B cell (primary cell): Measurements from ENCODE around the gene WNT9A. TPM values are rescaled to one million over a fixed set of nuclear protein-coding genes. Genes with fewer than 3 reads are reported as not detected.

Experiments used
- ATAC-seq: fragments of 200-7000 bp; cut with Tn5 transposase; one replicate; pipeline ENCODE4 v1.10.0; 2021; ENCODE audit warnings: low read depth, mild to moderate bottlenecking, moderate number of reproducible peaks, moderate library complexity
- CTCF ChIA-PET: fragments of 350-600 bp; sonication (Branson Sonifier 250); formaldehyde crosslinking; loops from one replicate; lab custom pipeline; 2021; ENCODE audit warnings: antibody characterized with exemption, inconsistent platforms; lab: Charles Lee
- POLR2A ChIA-PET: fragments of 350-600 bp; sonication (Branson Sonifier 250); formaldehyde crosslinking; loops from one replicate; lab custom pipeline; 2021; ENCODE audit warnings: antibody characterized with exemption; lab: Charles Lee
- DNase-seq: peaks from one replicate; pipeline ENCODE4 v3.0.0; 2013
- H2AFZ ChIP-seq: 2 replicates; pipeline ENCODE4 v1.6.1; 2012; ENCODE audit warnings: mild to moderate bottlenecking, low read depth, low read length; ENCODE audit not compliant: insufficient read depth, poor library complexity, severe bottlenecking
- H3K27ac ChIP-seq, 2 donors: 1 replicate in 1 of 2; 2 replicates in 1 of 2; pipeline ENCODE4 v1.5.1; 2012 to 2013; ENCODE audit warnings: low read length in 2 of 2, mild to moderate bottlenecking in 2 of 2, moderate library complexity in 1 of 2
- H3K27me3 ChIP-seq, 4 experiments: fragments of 200-600 bp in 1 of 4; sonication (generic) in 1 of 4; replicated peaks in 1 of 4; 1 replicate in 2 of 4; 2 replicates in 2 of 4; pipeline versions ENCODE4 v1.6.1 to v1.7.0; 2013 to 2016; ENCODE audit warnings: low read length in 3 of 4, mild to moderate bottlenecking in 2 of 4, mixed read lengths in 1 of 4, moderate library complexity in 1 of 4; ENCODE audit not compliant: insufficient read depth in 4 of 4, control insufficient read depth in 3 of 4; ENCODE audit errors: control extremely low read depth in 1 of 4
- H3K36me3 ChIP-seq, 2 experiments: replicated peaks in 1 of 2; 1 replicate in 1 of 2; 2 replicates in 1 of 2; pipeline versions ENCODE4 v1.6.1 to v1.7.1; 2013; ENCODE audit warnings: low read length in 1 of 2; ENCODE audit not compliant: insufficient read depth in 2 of 2, control insufficient read depth in 1 of 2; ENCODE audit errors: control extremely low read depth in 1 of 2, extremely low read depth in 1 of 2
- H3K4me1 ChIP-seq, 2 donors: fragments of 200-600 bp in 1 of 2; sonication (generic) in 1 of 2; 1 replicate in 1 of 2; 2 replicates in 1 of 2; pipeline versions ENCODE4 v1.5.1 to v1.6.1; 2013 to 2017; ENCODE audit warnings: low read length in 2 of 2; ENCODE audit not compliant: control insufficient read depth in 2 of 2, insufficient read depth in 2 of 2
- H3K4me2 ChIP-seq: replicated peaks from 2 replicates; pipeline ENCODE3; 2012; ENCODE audit warnings: mild to moderate bottlenecking, low read depth, low read length; ENCODE audit not compliant: poor library complexity, severe bottlenecking
- H3K4me3 ChIP-seq, 5 experiments: fragments of 200-600 bp in 1 of 5; sonication (generic) in 1 of 5; 1 replicate in 3 of 5; 2 replicates in 2 of 5; pipeline versions ENCODE4 v1.5.1 to v1.7.0; 2011 to 2016; ENCODE audit warnings: low read length in 4 of 5, mild to moderate bottlenecking in 4 of 5, low read depth in 2 of 5, control low read depth in 1 of 5, moderate library complexity in 1 of 5; ENCODE audit not compliant: insufficient read depth in 1 of 5; ENCODE audit errors: control extremely low read depth in 1 of 5, extremely low read depth in 1 of 5
- H3K79me2 ChIP-seq: fragments of 200-600 bp; sonication (generic); one replicate; pipeline ENCODE4 v1.6.0; 2016; ENCODE audit warnings: low read length; ENCODE audit not compliant: control insufficient read depth, insufficient read depth
- H3K9ac ChIP-seq: fragments of 200-600 bp; sonication (generic); 2 replicates; pipeline ENCODE4 v1.6.1; 2017; ENCODE audit warnings: mild to moderate bottlenecking, low read length, moderate library complexity
- H3K9me3 ChIP-seq, 3 donors: one replicate each; pipeline versions ENCODE4 v1.6.1 to v1.7.1; 2013; ENCODE audit warnings: low read length in 2 of 3; ENCODE audit not compliant: control insufficient read depth in 2 of 3, insufficient read depth in 1 of 3; ENCODE audit errors: control extremely low read depth in 1 of 3
- H4K20me1 ChIP-seq: 2 replicates; pipeline ENCODE4 v1.6.0; 2012; ENCODE audit warnings: mild to moderate bottlenecking, low read length; ENCODE audit not compliant: insufficient read depth, control insufficient read depth, poor library complexity, severe bottlenecking
- H3K27ac Mint-ChIP-seq: one replicate; pipeline ENCODE4 v1.8.0; 2021; ENCODE audit warnings: mixed read lengths
- H3K27me3 Mint-ChIP-seq: one replicate; pipeline ENCODE4 v1.8.0; 2021; ENCODE audit warnings: mixed read lengths
- H3K4me1 Mint-ChIP-seq: one replicate; pipeline ENCODE4 v1.8.0; 2021; ENCODE audit warnings: mixed read lengths
- H3K4me3 Mint-ChIP-seq: one replicate; pipeline ENCODE4 v1.8.0; 2021; ENCODE audit warnings: mixed read lengths
- H3K9me3 Mint-ChIP-seq: one replicate; pipeline ENCODE4 v1.8.0; 2022; ENCODE audit warnings: mixed read lengths; ENCODE audit not compliant: insufficient read depth
- CTCF ChIP-seq: fragments of 200-600 bp; IDR thresholded peaks from one replicate; pipeline ENCODE4 v1.8.0; 2022; ENCODE audit warnings: antibody characterized with exemption, mild to moderate bottlenecking
- EZH2 ChIP-seq: IDR thresholded peaks from 2 replicates; pipeline ENCODE4 v1.6.1; 2012; ENCODE audit warnings: borderline replicate concordance, low read depth, mild to moderate bottlenecking, moderate library complexity, low read length; ENCODE audit not compliant: insufficient read depth, poor library complexity, severe bottlenecking
- WGBS: methylation state at CpG from one replicate; pipeline ENCODE4 v1.1.5; 2013; ENCODE audit warnings: missing lambda C conversion rate; ENCODE audit not compliant: insufficient coverage; 5-methylcytosine and 5-hydroxymethylcytosine counted together
- intact Hi-C: fragments of 100-400 bp; cut with micrococcal nuclease; formaldehyde crosslinking; loops from one replicate; pipeline ENCODE4 v1.10.0; 2022
- polyA minus RNA-seq: library from RNA; depleted of rRNA, polyadenylated mRNA; stranded (reverse); fragments of >200 nt; gene quantifications from 2 replicates; pipeline ENCODE4 v1.2.3, GENCODE V29; 2012
- polyA plus RNA-seq: library from polyadenylated mRNA; depleted of rRNA; stranded (reverse); fragments of >200 nt; gene quantifications from 2 replicates; pipeline ENCODE4 v1.2.3, GENCODE V29; 2012
- total RNA-seq, 2 donors: library from RNA; stranded (reverse); fragments of 120-200 nt in 1 of 2; gene quantifications; 1 replicate in 1 of 2; 2 replicates in 1 of 2; pipeline versions ENCODE4 v1.2.3 to v1.2.4, GENCODE V29; 2013 to 2022

The WNT9A gene
- total RNA-seq: 0.07 TPM in 1 of 2 replicates, not detected in the other
- total RNA-seq (2013): 0.16 TPM
- 0.04 TPM in 1 of 2 replicates, not detected in the other for polyA plus RNA-seq
- not detected in 2 replicates for polyA minus RNA-seq

GRCh38 chr1:227947676-227948492 is at the start of gene WNT9A:
WNT9A (minus strand) TSS chr1:227947932; CDS start chr1:227947887, 45 bp downstream.
- ChIA-PET POLR2A (interaction anchor here (0.6 kb wide), 1 partner anchor 384 kb away, joined by 3 read pairs; the partner anchor contains the start of gene ZNF678), CTCF (no interaction called here)
- peak within 1 kb of the TSS; percentile 71 for H3K4me3 Mint-ChIP-seq
- Histone ChIP-seq H3K9me3 (no peaks in the 10 kb centered on the region), H3K36me3 (no peaks in the 10 kb centered on the region), H3K9ac (peak within 1 kb of the TSS; percentile 19), H3K4me1 (peaks cover 15 to 21% of the 10 kb centered on the region in 2 donors), H4K20me1 (no peaks in the 10 kb centered on the region), H2AFZ (peak within 1 kb of the TSS; percentile 49), H3K27ac (no peak within 1 kb of the TSS), H3K4me2 (peak within 1 kb of the TSS; percentile 68), H3K27me3 (peaks cover 0 to 37% (median 8%) of the 10 kb centered on the region in 4 experiments), H3K4me3 (peak within 1 kb of the TSS in 4 of 5 experiments; percentile 11 to 33 (median 16)), H3K79me2 (no peaks in the 10 kb centered on the region)
- WGBS: under 1% methylated on average over 110 of the region's 120 CpGs
- peaks cover 29% of the 10 kb centered on the region for H3K27me3 Mint-ChIP-seq
- intact Hi-C loops: no loop called here
- peaks cover 12% of the 10 kb centered on the region for H3K4me1 Mint-ChIP-seq
- no peak within 1 kb of the TSS for H3K27ac Mint-ChIP-seq
- peak; percentile 31 for ATAC-seq
- no peaks in the 10 kb centered on the region for H3K9me3 Mint-ChIP-seq
- TF ChIP-seq EZH2: no peak
- TF ChIP-seq CTCF: no peak
- no peak for DNase-seq
